NT2/D1 (cell line): ENCODE measurements around the gene VNN1.

Source experiments
- SUZ12 ChIP-seq: IDR thresholded peaks from 2 replicates; pipeline ENCODE4 v1.6.1; 2011; ENCODE audit not compliant: insufficient read length, insufficient read depth; ENCODE audit errors: extremely low read depth
- YY1 ChIP-seq: IDR thresholded peaks from 2 replicates; pipeline ENCODE4 v1.6.1; 2011; ENCODE audit not compliant: insufficient read length, insufficient read depth
- ZNF274 ChIP-seq: IDR thresholded peaks from 2 replicates; pipeline ENCODE4 v1.6.1; 2011; ENCODE audit warnings: mild to moderate bottlenecking, low read depth, low read length

DNA sequence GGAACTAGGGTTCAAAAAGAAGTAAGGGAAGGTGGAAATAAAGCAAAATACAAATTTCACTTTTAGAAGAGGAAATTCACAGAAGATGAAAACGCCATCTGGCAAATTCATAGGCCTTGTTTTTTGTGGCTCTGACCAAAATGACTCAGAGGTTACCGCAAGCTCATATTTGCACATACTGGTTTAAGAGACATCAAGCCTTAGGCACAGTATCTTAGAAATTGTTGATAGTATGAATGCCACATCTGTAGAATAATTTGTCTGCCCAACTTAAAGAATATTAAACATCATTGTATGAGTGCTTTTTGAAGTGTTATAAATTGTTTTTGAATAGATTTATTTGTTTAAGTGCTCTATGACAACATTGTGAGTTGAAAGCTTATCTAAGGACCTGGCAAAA, 65.5 kb downstream of the VNN1 start:
- TF ChIP-seq YY1 (no peak), SUZ12 (no peak), ZNF274 (no peak)
